ENCODE results near the gene GSTT2B. TPM values are rescaled to one million over a fixed set of nuclear protein-coding genes. Genes with fewer than 3 reads are reported as not detected.
"Not testable (repeated sequence)": the region's sequence is repeated elsewhere in the genome, so short reads cannot be mapped to it uniquely, and the experiment has no call there.

GSTT2B gene
- total and polyA plus RNA-seq, 8 donors, result 4.4 to 59.8 (median 10.8) TPM

GRCh38 chr22:23910496-23911190 is 50.4 kb downstream of the GSTT2B start:
- Histone ChIP-seq H3K27me3 (no peaks in the 10 kb centered on the region), H3K27ac (no peak overlapping the region), H3K4me3 (no peak overlapping the region), H3K36me3 (no peaks in the 10 kb centered on the region), H3K9me3 (no peaks in the 10 kb centered on the region), H3K4me1 (no peaks in the 10 kb centered on the region)
- FAIRE-seq, result no peak
- intact Hi-C loops (cut with DNase I), result no loop called here
- DNase-seq, result no peak
- ATAC-seq, result no peak
- 68 to 69% methylated on average over 3 of the region's 3 CpGs for WGBS, 2 donors
- TF ChIP-seq, protein P1, sequence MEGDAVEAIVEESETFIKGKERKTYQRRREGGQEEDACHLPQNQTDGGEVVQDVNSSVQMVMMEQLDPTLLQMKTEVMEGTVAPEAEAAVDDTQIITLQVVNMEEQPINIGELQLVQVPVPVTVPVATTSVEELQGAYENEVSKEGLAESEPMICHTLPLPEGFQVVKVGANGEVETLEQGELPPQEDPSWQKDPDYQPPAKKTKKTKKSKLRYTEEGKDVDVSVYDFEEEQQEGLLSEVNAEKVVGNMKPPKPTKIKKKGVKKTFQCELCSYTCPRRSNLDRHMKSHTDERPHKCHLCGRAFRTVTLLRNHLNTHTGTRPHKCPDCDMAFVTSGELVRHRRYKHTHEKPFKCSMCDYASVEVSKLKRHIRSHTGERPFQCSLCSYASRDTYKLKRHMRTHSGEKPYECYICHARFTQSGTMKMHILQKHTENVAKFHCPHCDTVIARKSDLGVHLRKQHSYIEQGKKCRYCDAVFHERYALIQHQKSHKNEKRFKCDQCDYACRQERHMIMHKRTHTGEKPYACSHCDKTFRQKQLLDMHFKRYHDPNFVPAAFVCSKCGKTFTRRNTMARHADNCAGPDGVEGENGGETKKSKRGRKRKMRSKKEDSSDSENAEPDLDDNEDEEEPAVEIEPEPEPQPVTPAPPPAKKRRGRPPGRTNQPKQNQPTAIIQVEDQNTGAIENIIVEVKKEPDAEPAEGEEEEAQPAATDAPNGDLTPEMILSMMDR (IDR thresholded peaks at IDR 0.05), result no peak

DNA sequence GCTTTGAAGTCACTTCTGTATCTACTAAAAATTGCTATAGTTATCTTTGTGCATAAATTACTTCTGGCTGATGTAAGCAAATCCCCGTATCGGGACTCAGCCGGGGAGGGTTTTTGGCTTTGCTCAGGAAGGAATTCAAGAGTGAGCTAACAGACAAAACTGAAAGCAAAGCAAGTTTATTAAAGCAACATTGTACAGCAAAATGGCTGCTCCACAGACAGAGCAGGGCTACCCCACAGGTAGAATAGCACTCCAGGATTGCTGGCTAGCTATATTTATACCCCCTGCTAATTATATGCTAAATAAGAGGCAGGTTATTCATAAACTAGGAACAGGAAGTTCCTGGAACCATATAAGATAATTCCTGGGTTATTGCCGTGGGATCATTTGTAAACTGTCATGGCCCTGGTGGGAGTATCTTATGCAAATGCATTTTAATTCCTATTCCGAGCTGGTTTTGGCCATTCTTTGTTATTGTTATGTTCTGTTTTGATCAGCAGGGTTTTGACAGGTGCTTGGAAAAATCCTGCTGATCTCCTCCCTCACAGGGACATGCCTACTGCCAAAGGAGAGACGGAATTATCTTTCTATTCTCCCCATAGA is 51.6 kb downstream of the GSTT2B start:
- Histone ChIP-seq H3K9me3 (no peaks in the 10 kb centered on the region), H3K4me1 (no peaks in the 10 kb centered on the region), H3K36me3 (no peaks in the 10 kb centered on the region), H3K27me3 (no peaks in the 10 kb centered on the region), H3K27ac (peak overlapping the region in 3 of 4 donors; percentile 2 to 50 (median 5)), H3K4me3 (no peak overlapping the region)
- WGBS, 2 donors, result 48 to 56% methylated on average over 6 of the region's 6 CpGs
- intact Hi-C loops (cut with DNase I), result no loop called here
- TF ChIP-seq, protein P1 (IDR thresholded peaks at IDR 0.05), result no peak
- DNase-seq (no peak), FAIRE-seq (no peak), ATAC-seq (no peak)

DNA sequence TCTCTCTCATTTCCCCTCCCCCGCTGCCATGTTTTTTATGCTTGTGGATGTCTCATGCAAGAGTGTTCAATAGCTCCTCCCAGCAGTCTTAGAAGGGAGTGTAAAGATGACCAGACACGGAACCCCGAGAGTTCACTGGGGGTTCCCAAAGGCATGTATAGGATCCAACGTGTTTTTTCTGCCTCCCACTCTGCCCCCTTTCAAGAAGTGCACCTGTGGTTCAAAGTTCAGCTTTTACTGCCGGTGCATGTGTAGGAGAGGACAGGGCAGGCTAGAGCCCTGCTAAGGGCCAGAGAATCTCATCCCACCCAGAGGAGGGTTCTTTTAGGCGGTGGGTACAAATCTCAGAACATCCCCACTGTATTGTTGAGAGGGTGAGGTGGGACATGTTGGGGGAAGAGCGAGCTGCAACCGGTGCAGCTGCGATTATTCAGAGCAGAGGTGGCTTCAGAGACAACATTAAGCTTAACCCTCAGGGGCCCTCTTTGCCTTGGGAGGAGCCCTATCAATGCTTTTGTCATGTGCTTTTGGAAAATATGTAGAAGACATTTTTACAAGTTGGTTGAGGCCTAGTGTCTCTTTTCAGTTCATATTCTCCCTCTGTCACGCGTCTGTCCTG is 52.3 kb downstream of the GSTT2B start:
- Histone ChIP-seq H3K27me3 (no peaks in the 10 kb centered on the region), H3K36me3 (no peaks in the 10 kb centered on the region), H3K4me3 (no peak overlapping the region), H3K4me1 (no peaks in the 10 kb centered on the region), H3K27ac (peak overlapping the region in 2 of 4 donors; percentile 5 to 50), H3K9me3 (no peaks in the 10 kb centered on the region)
- ATAC-seq (no peak), FAIRE-seq (no peak), DNase-seq (no peak)
- 71 to 77% methylated on average over 11 of the region's 11 CpGs for WGBS, 2 donors
- intact Hi-C loops (cut with DNase I), result no loop called here
- TF ChIP-seq, protein P1 (IDR thresholded peaks at IDR 0.05), result no peak

DNA sequence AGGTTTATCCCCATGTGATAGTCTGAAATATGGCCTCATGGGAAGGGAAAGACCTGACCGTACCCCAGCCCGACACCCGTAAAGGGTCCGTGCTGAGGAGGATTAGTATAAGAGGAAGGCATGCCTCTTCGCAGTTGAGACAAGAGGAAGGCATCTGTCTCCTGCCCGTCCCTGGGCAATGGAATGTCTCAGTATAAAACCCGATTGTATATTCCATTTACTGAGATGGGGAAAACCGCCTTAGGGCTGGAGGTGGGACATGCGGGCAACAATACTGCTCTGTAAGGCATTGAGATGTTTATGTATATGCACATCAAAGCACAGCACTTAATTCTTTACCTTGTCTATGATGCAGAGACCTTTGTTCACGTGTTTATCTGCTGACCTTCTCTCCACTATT is 53.6 kb downstream of the GSTT2B start:
- FAIRE-seq; H3K36me3 ChIP-seq; DNase-seq; H3K9me3 ChIP-seq; ATAC-seq; H3K27ac ChIP-seq; H3K4me1 ChIP-seq; intact Hi-C loops (cut with DNase I); H3K4me3 ChIP-seq; H3K27me3 ChIP-seq: not testable (repeated sequence)
- 67 to 70% methylated on average over 10 of the region's 10 CpGs for WGBS, 2 donors

Other genes starting within 250 kb of the GSTT2B start
- gene ZNF70, start 210.1 kb downstream of the GSTT2B start, total RNA-seq, result 1 to 10 TPM; 2.2 to 4.3 (median 2.8) TPM
- 1 to 10 TPM in 1 of 2 donors, under 1 TPM in 1; 0.77 to 1.4 TPM for gene ZNF70, start 210.1 kb downstream of the GSTT2B start, polyA plus RNA-seq
- under 1 TPM in 1 of 6 donors, not detected in 5; 0.78 TPM for gene VPREB3, start 206.8 kb downstream of the GSTT2B start, total RNA-seq
- under 1 TPM in 1 of 2 donors, not detected in 1; 0.80 TPM for gene VPREB3, start 206.8 kb downstream of the GSTT2B start, polyA plus RNA-seq
- not detected for gene C22orf15, start 198.2 kb downstream of the GSTT2B start, total RNA-seq
- not detected for gene C22orf15, start 198.2 kb downstream of the GSTT2B start, polyA plus RNA-seq
- 10 to 100 TPM; 30.6 to 75.5 (median 50.6) TPM for gene CHCHD10, start 193.2 kb downstream of the GSTT2B start, total RNA-seq
- 100 to 1,000 TPM in 1 of 2 donors, 10 to 100 TPM in 1; 81.2 to 134 TPM for gene CHCHD10, start 193.2 kb downstream of the GSTT2B start, polyA plus RNA-seq
- gene MMP11, start 188.3 kb downstream of the GSTT2B start, total RNA-seq, result 10 to 100 TPM in 1 of 6 donors, 1 to 10 TPM in 1, under 1 TPM in 4; 0.43 to 17.6 (median 0.60) TPM
- gene MMP11, start 188.3 kb downstream of the GSTT2B start, polyA plus RNA-seq, result 1 to 10 TPM in 1 of 2 donors, under 1 TPM in 1; 0.87 to 1.3 TPM
- 10 to 100 TPM; 25.2 to 36.8 (median 30.4) TPM for gene SMARCB1, start 174.2 kb downstream of the GSTT2B start, total RNA-seq
- 10 to 100 TPM; 28.2 to 37.1 TPM for gene SMARCB1, start 174.2 kb downstream of the GSTT2B start, polyA plus RNA-seq
- gene DERL3, start 122.2 kb downstream of the GSTT2B start, total RNA-seq, result 10 to 100 TPM; 13.0 to 26.5 (median 19.1) TPM
- 10 to 100 TPM; 19.7 to 26.3 TPM for gene DERL3, start 122.2 kb downstream of the GSTT2B start, polyA plus RNA-seq
- 10 to 100 TPM; 10.3 to 20.2 (median 14.7) TPM for gene SLC2A11, start 103.3 kb downstream of the GSTT2B start, total RNA-seq
- gene SLC2A11, start 103.3 kb downstream of the GSTT2B start, polyA plus RNA-seq, result 10 to 100 TPM; 19.2 to 21.9 TPM
- gene MIF, start 66.8 kb downstream of the GSTT2B start, total RNA-seq, result 100 to 1,000 TPM; 128 to 269 (median 192) TPM
- 100 to 1,000 TPM; 353 to 476 TPM for gene MIF, start 66.8 kb downstream of the GSTT2B start, polyA plus RNA-seq
- 1 to 10 TPM in 5 of 6 donors, under 1 TPM in 1; 0.79 to 4.1 (median 1.7) TPM for gene DDTL, start 5.7 kb upstream of the GSTT2B start, total RNA-seq
- gene DDTL, start 5.7 kb upstream of the GSTT2B start, polyA plus RNA-seq, result 1 to 10 TPM; 1.4 to 2.8 TPM
- gene DDT, start 13.2 kb upstream of the GSTT2B start, total RNA-seq, result 100 to 1,000 TPM in 3 of 6 donors, 10 to 100 TPM in 3; 77.5 to 188 (median 108) TPM
- 100 to 1,000 TPM; 125 to 204 TPM for gene DDT, start 13.2 kb upstream of the GSTT2B start, polyA plus RNA-seq
- gene GSTT2, start 18.9 kb upstream of the GSTT2B start, total RNA-seq, result 1 to 10 TPM in 2 of 6 donors, under 1 TPM in 1, not detected in 3; 0.79 to 1.5 (median 1.2) TPM
- gene GSTT2, start 18.9 kb upstream of the GSTT2B start, polyA plus RNA-seq, result 1 to 10 TPM in 1 of 2 donors, under 1 TPM in 1; 0.54 to 1.0 TPM
- not detected for gene GSTT4, start 44.3 kb upstream of the GSTT2B start, total RNA-seq
- gene GSTT4, start 44.3 kb upstream of the GSTT2B start, polyA plus RNA-seq, result not detected
- 10 to 100 TPM; 25.1 to 43.4 (median 26.0) TPM for gene CABIN1, start 50.1 kb upstream of the GSTT2B start, total RNA-seq
- 10 to 100 TPM; 46.4 to 58.7 TPM for gene CABIN1, start 50.1 kb upstream of the GSTT2B start, polyA plus RNA-seq
- gene SUSD2, start 220.3 kb upstream of the GSTT2B start, total RNA-seq, result 1 to 10 TPM in 4 of 6 donors, under 1 TPM in 2; 0.35 to 7.2 (median 1.6) TPM
- gene SUSD2, start 220.3 kb upstream of the GSTT2B start, polyA plus RNA-seq, result 1 to 10 TPM; 3.1 to 3.4 TPM

Data from pancreas (tissue), 10 donors.